ENCODE results near the gene TRABD2B.

Gene TRABD2B

DNA sequence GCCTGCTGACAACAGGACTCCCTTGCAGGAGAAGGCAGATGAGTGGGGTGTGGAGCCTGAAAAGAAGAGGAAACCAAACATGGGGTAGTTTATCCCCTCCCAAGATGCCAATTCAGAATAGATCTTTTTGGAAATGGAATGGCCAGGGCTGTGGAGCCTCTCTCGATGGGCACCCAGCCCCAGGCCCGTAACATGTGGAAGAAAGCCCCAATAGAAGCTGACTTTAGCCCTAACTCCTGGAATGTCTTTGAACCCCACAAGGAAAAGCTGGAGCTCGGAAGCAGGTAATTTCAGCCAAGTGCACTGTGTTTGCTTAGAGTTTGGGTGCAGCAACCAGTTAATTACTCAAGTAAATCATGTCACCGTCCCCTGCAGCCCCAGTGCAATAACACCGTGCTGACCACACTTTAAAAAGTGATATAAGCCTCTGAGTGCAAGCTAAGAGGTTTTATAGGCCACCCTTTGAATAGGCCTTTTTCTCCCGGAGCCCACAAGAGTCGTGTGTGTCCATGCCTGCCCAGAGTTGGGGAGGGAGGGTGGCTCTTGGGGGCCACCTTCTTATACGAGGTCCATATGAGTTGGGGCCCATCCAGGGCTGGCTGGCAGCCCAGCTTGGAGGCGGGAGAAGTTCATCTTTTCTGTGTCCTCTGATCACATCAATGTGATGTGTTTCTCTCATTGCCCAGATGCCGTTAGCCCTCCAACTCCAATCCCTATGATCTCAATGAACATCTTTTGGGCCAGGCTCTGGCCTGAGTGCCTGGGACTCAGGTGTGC, 153.2 kb downstream of the TRABD2B start:
- DNase-seq = no peak

DNA sequence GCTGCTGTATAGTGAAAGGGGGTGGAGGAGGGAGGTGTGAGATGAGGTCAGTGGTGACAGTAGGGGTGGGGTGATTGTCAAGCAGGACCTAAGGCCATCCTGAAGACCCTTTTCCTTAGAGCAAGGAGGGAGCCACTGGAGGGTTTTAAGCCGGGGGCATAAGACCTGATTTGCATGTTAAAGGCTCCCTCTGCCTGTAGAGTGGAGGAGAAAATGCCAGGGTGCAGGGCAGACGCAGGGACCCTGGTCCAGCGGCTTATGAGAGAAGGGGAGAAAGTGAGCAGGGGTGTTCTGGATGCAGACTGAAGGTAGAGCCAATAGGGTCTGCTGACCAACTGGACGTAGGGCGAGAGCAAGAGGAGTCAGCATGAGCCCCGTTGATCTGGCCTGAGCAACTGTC, 154.1 kb downstream of the TRABD2B start:
- no peak for DNase-seq

DNA sequence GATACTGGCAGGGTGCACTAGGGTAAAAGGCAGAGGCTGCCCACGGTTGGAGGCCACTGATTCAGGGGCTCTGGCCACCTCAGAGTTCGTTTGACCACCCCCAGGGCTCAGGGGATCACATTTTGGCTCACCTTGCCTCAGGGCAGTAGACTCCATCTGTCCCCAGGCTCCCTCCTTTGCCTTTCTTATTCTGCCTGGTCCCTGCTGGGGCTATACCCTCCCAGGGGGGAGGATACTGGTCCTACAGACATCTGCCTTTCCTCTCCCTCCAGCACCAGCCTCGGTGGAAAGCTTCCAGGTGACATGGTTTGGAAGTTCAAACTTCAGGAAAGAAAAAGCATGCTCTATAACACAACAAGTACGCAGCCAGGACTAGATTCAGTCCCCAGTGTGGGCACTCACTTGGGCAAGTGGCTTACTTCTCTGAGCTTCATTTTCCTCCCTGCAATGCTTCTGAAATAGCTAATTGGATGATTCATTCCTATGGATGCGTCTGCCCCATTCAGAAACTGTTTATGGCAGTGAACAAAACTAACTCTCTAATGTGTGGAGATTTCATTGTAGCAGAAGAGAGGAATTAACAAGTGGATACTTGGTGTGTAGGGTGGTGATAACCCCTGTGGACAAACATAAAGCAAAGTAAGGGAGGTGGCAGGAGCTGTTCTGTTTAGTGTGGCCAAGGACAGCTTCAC, 154.8 kb downstream of the TRABD2B start:
- no peak for DNase-seq

DNA sequence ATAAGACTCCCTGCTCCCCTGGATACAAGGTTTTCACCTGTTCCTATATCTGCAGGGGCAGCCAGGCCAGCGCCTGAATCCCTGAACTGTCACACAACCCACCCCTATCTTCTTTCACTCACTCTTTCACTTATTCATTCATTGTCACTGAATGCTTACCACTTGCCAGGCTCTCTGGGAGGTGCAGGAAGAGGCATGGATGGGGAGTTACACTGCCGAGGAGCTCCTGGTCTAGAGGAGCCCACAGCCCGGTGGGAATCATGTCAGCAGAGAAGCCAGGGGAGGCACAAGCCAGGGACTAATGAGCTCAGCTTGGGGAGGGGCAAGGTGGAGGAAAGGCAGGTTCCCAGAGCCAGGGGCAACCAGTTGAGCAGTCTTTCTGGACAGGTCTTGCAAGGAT, 155.8 kb downstream of the TRABD2B start:
- DNase-seq = no peak

DNA sequence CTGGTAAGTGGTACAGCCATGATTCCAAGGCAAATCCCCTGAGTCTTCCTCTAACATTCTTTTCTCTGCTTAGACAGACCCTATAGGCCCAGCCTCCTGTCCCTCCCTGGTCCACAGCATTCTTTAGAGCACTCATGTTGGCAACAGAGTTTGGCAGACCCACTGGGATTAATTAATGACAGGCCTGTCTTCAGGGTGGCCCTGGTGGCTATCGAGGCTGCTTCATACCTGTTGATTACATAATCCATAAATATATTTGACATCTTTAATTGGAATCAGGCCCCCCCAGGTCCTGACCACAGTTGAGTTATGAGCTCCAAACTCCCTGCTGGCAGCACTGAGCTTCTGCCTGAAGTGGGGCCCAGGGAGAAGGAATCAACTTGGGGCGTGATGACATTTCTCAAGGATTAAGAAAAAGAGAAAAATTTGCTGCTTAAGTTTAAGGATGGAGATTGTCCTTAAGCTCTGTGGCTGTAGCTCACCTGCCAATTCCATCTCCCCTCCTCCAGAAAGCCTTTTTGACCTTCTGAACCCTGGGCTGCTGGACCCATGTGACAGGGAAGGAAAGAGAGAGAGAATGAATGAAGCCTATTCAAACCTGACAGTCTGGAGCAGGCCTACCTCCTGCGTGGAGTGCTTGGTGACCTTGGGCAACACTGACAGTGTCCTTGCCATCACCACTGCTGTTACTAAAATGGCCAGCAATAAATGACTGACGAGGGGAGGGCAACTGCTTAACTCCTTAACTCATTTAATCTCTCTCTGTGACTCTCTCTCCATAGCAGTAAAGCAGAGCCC, 156.6 kb downstream of the TRABD2B start:
- no peak for DNase-seq

DNA sequence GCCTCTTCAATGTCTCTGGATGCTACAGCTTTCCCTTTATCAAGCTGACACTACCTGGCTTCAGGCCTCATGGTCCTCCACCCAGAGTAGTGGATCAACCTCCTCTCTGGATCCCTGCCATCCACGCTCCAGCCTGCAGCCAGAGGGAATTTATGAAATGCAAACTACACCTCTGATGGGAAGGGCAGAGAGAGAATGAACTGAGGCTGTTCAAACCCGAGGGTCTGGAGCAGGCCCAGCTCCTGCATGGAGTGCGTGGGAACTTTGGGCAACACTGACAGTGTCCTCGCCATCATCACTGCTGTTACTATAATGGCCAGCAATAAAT, 157.8 kb downstream of the TRABD2B start:
- no peak for DNase-seq

DNA sequence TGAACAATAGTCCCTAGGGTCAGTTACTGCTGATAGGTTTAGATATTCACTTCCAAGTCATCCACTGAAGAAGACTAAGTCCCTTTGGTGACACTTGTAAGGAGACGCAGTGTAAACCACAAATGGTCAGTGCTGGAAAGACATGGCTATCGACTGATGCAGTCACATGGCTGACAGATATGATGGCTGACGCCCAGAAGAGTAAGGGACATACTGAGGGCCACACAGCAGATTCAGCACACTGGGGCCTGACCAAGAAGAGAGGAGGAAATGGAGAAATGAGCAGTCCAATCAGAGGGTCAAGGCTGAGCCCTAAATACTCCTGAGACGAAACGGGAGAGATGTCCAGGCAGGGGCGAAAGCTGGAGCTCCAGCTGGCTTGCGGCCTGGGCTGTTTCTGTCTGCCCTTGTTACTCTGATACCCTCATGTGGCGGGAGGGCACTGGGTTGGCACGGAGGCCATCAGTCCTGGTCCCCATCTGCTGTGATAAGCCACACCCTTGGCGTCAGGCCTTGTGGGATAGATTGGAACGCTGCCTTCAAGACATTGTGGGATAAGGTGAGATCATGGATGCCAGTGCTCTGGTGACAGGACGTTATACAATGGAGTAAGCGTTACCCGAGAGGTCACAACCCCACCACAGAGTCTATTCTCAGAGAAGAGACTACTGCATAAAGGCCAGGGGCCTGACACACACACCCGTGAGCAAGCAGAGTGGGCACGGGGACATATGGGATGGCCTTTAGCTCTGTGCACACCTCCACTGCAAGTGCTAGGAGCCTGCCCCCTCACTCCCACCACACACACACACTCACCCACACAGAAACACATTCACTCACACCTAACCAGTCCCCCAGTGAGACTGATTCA, 158.4 kb downstream of the TRABD2B start:
- DNase-seq = no peak

DNA sequence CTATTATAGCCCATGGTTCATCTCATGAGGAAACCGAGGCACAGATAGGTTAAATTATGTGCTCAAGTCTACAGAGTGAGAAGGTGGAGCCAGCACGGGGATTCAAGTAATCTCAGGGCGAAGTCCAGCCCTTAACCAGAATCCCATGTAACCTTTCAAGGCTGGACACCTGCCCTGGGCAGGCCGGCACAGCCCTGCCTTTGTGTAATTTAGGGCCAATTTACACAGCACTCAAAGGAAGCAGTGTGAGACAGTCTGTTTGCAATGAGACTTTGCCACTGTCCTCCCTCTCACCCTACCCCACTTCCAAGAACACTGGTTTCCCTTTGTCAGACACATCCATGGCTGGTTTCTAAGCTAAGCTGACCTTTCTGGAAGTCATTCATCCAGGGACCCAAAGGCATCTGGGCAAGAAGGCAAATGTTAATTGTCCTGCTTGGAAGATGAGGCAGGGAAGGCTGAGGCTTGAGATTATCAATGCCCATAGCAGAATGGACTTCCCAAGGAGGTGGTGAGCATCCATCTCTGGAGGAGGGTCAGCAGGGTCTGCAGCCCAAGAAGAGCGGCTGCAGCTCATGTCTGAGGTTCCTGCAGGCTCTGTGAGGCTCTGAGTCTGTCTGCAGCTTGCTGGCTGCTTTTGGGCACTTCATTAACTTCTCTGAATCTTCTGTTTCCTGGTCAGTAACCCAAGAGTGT, 159.2 kb downstream of the TRABD2B start:
- no peak for DNase-seq

DNA sequence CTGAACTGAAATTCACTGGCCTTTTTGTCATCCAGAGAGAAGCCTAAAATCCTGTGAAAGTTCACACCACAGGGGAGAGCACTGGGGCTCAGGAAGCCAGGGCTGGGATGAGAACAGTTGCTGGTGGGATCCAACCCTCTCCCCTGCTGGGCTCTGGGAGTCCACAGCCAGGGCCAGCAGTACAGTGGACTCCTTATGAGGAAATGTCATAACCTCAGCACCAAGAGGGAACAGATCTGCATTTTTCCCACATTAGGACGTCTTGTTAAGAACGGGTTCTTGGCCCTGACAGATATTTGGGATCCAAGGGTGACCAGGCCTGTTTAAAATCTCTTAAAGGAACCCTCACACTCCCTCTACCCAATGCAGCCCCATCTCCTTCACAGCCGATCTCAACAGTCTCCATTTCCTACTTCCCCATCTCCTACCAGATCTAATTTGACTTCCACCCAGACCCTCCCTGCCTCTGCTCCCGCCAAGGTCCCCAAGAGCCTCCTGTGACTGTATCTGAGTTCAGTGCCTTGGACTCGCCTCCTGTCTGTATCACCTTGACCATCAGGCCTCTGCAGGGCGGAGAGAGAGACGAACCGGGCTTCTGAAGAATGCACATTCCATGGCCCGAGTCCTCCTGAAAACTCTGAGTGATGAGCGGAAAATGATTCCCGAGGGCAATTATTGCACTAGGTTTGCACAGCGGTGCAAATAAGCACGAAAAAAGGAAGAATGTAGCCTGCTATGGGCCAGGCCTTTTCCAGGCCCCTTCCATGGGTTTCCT, 159.9 kb downstream of the TRABD2B start:
- no peak for DNase-seq

DNA sequence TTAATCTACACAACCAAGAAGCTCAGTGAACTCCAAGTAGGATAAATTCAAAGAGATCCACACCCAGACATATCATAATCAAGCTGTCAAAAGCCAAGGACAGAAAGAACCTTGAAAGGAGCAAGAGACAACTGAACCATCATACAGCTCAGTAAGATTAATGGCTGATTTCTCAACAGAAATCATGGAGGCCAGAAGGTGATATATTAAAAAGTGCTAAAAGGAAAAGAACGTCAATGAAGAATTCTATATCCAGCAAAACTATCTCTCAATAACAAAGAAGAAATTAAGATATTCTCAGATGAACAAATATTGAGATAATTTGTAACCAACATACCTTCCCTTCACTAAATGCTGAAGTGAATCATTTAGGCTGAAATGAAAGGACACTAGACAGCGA, 161.8 kb downstream of the TRABD2B start:
- no peak for DNase-seq

DNA sequence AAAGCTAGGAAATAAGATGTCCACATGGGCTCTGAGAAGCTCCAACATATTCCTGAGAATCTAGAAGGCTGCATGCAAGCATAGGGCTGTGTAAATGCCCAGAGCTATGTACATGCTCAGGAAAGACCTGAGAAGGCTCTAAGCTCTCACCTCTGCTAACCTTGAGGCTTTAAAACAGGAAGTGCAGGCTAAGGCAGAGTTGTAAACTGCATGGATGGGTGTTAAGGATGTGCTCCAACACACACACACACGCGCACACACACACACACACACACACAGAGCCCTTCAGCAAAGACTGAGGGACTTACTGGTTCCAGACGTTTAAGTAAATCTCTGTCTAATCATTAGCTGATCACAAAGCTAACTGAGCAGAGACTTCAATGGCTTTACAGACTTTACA, 162.9 kb downstream of the TRABD2B start:
- DNase-seq = no peak

DNA sequence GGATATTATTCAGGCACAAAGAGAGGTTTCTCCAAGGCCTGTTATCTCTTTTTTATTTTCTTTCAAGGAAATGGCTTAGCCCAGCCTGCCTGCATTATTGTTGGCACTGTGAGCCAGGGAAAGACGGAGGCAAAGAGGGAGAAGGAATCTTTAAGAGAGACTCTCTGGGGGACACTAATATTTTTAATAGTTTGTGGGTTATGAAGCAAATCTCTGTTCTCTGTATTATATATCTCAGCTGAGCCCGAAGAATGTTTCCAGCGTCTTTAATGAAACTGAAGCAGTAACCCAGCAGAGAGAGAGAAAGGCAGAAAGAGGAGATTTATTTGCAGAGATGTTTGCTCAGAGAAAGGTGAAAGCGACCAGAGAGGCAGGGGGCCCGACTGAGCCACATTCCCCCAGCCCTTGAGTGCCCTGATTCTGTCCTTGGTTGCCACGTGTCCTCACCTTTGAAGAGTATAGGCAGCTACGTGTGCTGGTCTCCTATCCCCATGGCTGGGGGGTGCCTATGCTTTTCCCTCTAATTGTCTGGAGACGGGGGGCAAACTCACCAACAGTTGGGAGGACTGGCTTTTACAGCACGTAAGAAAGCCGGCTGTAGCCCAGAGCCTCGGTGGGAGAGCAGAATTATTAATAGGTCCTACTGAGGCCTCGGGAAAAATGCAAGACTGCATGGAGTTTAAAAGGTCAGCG, 166.4 kb downstream of the TRABD2B start:
- DNase-seq = no peak

DNA sequence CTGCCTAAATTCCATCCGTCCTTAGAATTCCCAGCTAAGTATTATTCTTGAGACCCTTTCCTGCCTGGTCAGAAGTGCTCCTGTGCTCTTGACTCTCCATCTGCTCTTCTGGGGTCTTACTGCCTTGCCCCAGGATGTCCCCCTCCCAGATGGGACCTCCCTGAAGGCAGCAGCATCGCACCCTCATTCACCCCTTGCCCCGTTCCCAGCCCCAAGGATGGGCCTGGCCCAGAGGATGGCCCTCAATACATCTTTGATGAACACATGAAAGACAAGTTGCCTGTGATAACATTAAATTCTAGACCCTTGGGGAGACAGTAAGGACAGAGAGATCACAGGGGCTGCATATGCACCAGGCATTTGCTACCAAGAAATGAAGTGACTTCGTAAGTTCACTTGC, 167.2 kb downstream of the TRABD2B start:
- DNase-seq = no peak

DNA sequence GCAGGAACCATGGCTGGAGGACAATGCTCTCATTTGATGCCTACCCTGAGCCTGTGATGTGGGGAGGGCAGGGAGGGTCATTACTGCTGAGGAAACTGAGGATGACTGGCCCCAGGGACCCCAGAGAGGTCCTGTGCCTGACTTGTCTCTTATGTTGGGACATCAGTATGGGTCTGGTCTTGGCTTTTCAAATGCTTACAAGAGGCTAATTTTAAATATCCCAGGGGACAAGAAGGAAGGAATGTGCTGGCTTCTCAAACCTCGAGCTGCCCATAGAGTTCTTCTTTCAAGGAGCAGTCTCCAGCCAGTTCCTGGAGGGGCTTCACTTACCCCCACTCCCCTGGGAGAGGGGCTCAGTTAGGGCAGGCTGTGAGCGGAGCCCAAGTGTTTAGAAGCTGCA, 168.2 kb downstream of the TRABD2B start:
- no peak for DNase-seq

DNA sequence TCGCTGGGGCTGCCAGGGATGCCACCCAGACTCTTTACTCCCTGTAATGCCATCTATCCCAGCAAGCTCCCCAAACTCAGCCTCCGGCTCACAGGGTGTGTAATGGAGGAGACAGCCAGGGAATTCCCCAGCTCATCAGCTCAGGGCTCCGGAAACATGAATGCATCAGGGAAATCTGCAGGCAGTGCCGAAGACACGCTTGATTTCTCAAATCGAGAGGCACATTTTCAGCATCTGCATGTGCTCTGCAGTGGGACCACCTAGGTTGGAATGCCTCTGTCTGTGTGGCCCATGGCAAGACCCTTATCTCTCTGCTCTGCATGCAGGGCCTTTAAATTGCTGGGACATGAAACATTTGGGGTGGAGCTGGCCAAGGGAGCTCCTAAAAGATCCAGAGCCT, 170.1 kb downstream of the TRABD2B start:
- DNase-seq = no peak

DNA sequence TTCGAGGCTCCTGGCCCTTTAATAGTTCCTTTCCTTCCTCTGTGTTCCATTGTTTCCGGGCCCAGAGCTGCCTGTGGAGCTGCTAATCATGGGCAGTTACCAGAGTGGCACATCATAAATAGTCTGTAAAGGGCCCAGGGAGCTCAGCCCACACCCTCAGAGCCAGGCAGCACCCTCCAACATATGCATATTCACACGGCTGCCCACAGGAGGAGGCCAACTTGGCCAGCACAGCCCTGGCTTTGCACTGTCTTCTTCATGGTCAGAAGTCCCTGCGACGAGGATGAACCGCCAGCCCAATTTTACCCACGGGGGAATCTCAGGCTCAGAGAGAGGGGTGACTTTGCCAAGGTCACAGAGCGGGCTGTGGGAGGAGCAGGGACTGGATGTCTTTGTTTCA, 172.5 kb downstream of the TRABD2B start:
- no peak for DNase-seq

DNA sequence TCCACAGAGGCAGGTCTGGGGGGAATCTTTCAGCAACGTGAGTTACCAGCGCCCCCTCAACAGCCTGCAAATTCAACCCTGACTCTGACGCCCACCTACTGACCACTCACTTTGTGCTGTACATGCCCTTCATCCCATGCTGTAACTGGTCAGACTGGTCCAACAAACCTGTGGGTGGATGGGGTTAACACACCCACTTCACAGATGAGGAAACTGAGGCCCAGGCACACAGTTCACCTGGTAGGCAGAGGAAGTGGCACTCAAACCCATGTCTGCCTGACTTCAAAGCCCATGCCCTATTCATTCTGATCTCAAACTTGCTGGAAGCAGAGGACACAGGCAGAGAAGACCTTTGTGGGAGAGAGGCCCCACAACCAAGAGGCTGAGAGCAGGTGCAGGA, 172.9 kb downstream of the TRABD2B start:
- no peak for DNase-seq

DNA sequence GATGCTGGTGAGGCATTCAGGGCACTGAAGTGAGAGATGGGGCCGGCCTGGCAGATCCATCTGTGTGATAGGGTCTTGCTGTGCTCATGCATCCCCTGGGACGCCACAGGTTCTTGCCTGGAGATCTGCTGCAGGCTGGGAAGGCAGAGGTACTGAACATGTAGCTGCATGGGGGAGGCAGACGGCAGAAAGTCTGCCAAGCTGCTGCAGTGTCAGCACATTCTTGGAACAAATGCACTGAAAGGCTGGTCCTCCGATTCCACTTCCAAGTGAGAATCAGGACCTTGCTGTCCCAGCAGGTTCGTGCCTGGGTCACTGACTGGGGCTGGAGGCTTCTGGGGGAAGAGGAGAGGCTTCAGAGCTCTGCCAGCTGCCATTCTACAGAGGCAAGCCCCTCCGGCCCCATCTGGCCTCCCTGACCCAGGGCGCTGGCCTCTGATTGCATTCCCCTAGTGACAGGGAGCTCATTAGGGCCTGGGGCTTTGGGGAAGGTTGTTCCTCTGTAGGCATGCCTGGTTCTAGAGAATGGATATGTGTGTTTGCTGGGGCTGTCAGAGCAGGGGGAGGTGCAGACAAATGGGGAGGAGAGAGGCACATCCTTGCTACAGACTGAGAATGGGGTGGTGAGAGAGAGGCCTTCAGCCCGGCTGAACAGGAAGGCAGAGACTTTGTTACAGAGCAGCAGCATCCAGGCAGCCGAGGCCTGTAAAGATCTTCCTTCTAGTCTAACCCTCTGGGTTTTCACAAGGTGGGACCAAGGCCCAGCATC, 174.0 kb downstream of the TRABD2B start:
- no peak for DNase-seq

DNA sequence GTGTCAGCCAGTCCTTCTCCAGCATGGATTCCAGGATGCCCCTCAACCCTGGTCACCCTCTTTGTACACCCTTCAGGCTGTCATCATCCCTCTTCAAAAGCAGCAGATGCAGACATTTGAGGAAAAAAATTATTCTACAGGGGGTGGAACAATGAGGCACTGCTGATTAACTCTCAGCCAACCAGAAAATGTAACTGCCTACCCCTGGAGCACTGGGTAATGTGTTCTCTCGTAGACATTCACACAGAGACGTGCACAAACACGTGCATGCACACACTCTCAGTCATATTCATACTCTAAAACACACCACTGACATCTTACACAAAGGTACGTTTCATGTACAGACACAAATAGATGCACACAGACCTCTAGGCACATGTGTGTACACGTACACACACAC, 175.4 kb downstream of the TRABD2B start:
- no peak for DNase-seq

DNA sequence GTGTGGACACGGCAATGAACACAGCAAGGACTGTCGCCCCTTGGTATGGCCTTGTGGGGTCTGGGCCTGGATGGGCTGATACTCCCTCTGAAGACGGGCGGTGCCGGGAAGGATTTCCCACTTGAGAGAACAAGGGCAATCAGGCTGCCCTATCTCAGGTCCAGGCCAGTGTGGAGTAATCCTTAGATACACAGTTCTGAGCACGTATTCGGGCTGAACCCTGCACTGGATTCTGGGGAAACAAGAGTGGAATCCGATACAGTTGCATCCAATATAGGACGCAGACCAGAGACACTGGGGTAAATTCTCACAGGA, 177.7 kb downstream of the TRABD2B start:
- DNase-seq = no peak
